Suprapubic skin (tissue), 3 donors: ENCODE data around the gene ADARB1.

ENCODE experiments used
- CTCF ChIP-seq, 2 donors: fragments of 200-600 bp in 1 of 2; fragments of 450-650 bp in 1 of 2; sonication (generic) in 1 of 2; IDR thresholded peaks; one replicate each; pipeline ENCODE4 v1.5.1; 2016 to 2019; ENCODE audit warnings: antibody characterized with exemption in 2 of 2, mild to moderate bottlenecking in 1 of 2, moderate library complexity in 1 of 2
- POLR2AphosphoS5 ChIP-seq, 3 donors: sonication (generic); formaldehyde crosslinking; IDR thresholded peaks; one replicate each; pipeline ENCODE4 v1.6.1; 2017; ENCODE audit warnings: antibody characterized with exemption in 3 of 3

GRCh38 chr21:45040739-45041138 lies 33.6 kb upstream of the ADARB1 start:
- no peak for TF ChIP-seq CTCF (IDR thresholded peaks at IDR 0.05)
- no peak for TF ChIP-seq POLR2AphosphoS5 (IDR thresholded peaks at IDR 0.05)
